MM.1S (cell line): Measurements from ENCODE around the gene SYNE3.

Experiments
- DNase-seq: peaks from one replicate; pipeline ENCODE4 v3.0.0-alpha.2; 2015
- H2AFZ ChIP-seq: fragments of 300-600 bp; sonication (generic); 2 replicates; pipeline ENCODE4 v1.6.0; 2016; ENCODE audit warnings: antibody characterized with exemption, low read length
- H3F3A ChIP-seq: fragments of 300-600 bp; sonication (generic); 2 replicates; pipeline ENCODE4 v1.6.1; 2016; ENCODE audit warnings: mild to moderate bottlenecking, antibody characterized with exemption, low read length, moderate library complexity, mixed read lengths; ENCODE audit not compliant: insufficient read depth
- H3K27ac ChIP-seq: fragments of 300-600 bp; sonication (generic); 2 replicates; pipeline ENCODE4 v1.5.1; 2016; ENCODE audit warnings: mild to moderate bottlenecking, low read length
- H3K27me3 ChIP-seq: fragments of 300-600 bp; sonication (generic); replicated peaks from 2 replicates; pipeline ENCODE4 v1.6.0; 2016; ENCODE audit warnings: low read length; ENCODE audit not compliant: insufficient read depth
- H3K36me3 ChIP-seq: fragments of 300-600 bp; sonication (generic); replicated peaks from 2 replicates; pipeline ENCODE4 v1.6.1; 2016; ENCODE audit warnings: mild to moderate bottlenecking, low read length, mixed read lengths; ENCODE audit not compliant: insufficient read depth
- H3K4me1 ChIP-seq: fragments of 300-600 bp; sonication (generic); 2 replicates; pipeline ENCODE4 v1.6.1; 2016; ENCODE audit warnings: low read length, mixed read lengths
- H3K4me2 ChIP-seq: fragments of 300-600 bp; sonication (generic); 2 replicates; pipeline ENCODE4 v1.6.0; 2016; ENCODE audit warnings: low read depth, low read length
- H3K4me3 ChIP-seq: fragments of 300-600 bp; sonication (generic); 2 replicates; pipeline ENCODE4 v1.5.1; 2016; ENCODE audit warnings: low read length, mixed read lengths
- H3K79me2 ChIP-seq: fragments of 300-600 bp; sonication (generic); 2 replicates; pipeline ENCODE4 v1.6.1; 2016; ENCODE audit warnings: mixed run types, low read length, mixed read lengths
- H3K9ac ChIP-seq: fragments of 300-600 bp; sonication (generic); 2 replicates; pipeline ENCODE4 v1.6.1; 2016; ENCODE audit warnings: low read length, mixed read lengths
- H3K9me2 ChIP-seq: fragments of 300-600 bp; sonication (generic); replicated peaks from 2 replicates; pipeline ENCODE4 v1.6.1; 2016; ENCODE audit warnings: mild to moderate bottlenecking, low read length, mixed read lengths; ENCODE audit not compliant: insufficient read depth
- H3K9me3 ChIP-seq: fragments of 300-600 bp; sonication (generic); replicated peaks from 2 replicates; pipeline ENCODE4 v1.6.1; 2016; ENCODE audit warnings: mild to moderate bottlenecking, low read length, mixed read lengths; ENCODE audit not compliant: insufficient read depth
- H4K20me1 ChIP-seq: fragments of 300-600 bp; sonication (generic); 2 replicates; pipeline ENCODE4 v1.6.1; 2016; ENCODE audit warnings: mild to moderate bottlenecking, low read length, moderate library complexity, mixed read lengths; ENCODE audit not compliant: insufficient read depth
- CTCF ChIP-seq: fragments of 300-600 bp; sonication (generic); IDR thresholded peaks from 2 replicates; pipeline ENCODE4 v1.5.1; 2016; ENCODE audit warnings: antibody characterized with exemption, low read length, mixed read lengths
- EZH2 ChIP-seq: fragments of 300-600 bp; sonication (generic); optimal IDR thresholded peaks from 2 replicates; pipeline ENCODE3; 2017; ENCODE audit warnings: low read depth, mild to moderate bottlenecking, antibody characterized with exemption, low read length, mixed read lengths
- EZH2phosphoT487 ChIP-seq: fragments of 300-600 bp; sonication (generic); IDR thresholded peaks from 2 replicates; pipeline ENCODE4 v1.6.1; 2018; ENCODE audit warnings: antibody characterized with exemption, low read length

The SYNE3 gene

GRCh38 chr14:95488376-95489213 is 27.9 kb downstream of the SYNE3 start:
- no peak for DNase-seq
- Histone ChIP-seq H3K79me2 (peaks cover 83% of the 10 kb centered on the region), H3K4me3 (no peak overlapping the region)

GRCh38 chr14:95487669-95488084 is 28.8 kb downstream of the SYNE3 start:
- Histone ChIP-seq H3K9me3 (no peaks in the 10 kb centered on the region), H3K27me3 (no peaks in the 10 kb centered on the region), H3K9me2 (no peaks in the 10 kb centered on the region), H3K36me3 (no peaks in the 10 kb centered on the region), H3K4me2 (peak overlapping the region; percentile 71), H3K4me1 (peaks cover 39% of the 10 kb centered on the region), H3K4me3 (no peak overlapping the region; the same call in 1 of the 2 replicates), H3F3A (peaks cover 15% of the 10 kb centered on the region), H3K27ac (peak overlapping the region; percentile 94), H3K9ac (peak overlapping the region; percentile 54; the same call in 1 of the 2 replicates), H3K79me2 (peaks cover 83% of the 10 kb centered on the region), H2AFZ (no peak overlapping the region), H4K20me1 (no peaks in the 10 kb centered on the region)
- DNase-seq = no peak
- TF ChIP-seq EZH2phosphoT487 (no peak), EZH2 (no peak), CTCF (no peak)

More at GRCh38 chr14:95488376-95489213, 27.9 kb downstream of the SYNE3 start:
- no peaks in the 10 kb centered on the region for H3K9me3 ChIP-seq
- H3K36me3 ChIP-seq = no peaks in the 10 kb centered on the region
- peaks cover 15% of the 10 kb centered on the region for H3F3A ChIP-seq
- H3K9me2 ChIP-seq = no peaks in the 10 kb centered on the region
- H3K9ac ChIP-seq = no peak overlapping the region; the same call in 1 of the 2 replicates
- H3K4me2 ChIP-seq = peak overlapping the region; percentile 71
- H3K27me3 ChIP-seq = no peaks in the 10 kb centered on the region
- peaks cover 39% of the 10 kb centered on the region for H3K4me1 ChIP-seq
- H3K27ac ChIP-seq = peak overlapping the region; percentile 94
- TF ChIP-seq CTCF = no peak
- H4K20me1 ChIP-seq = no peaks in the 10 kb centered on the region
- H2AFZ ChIP-seq = no peak overlapping the region

- peak overlapping the region; percentile 71 for H3K4me2 ChIP-seq
Measured at GRCh38 chr14:95486875-95487668, 29.4 kb downstream of the SYNE3 start.

More at GRCh38 chr14:95486875-95487668, 29.4 kb downstream of the SYNE3 start:
- no peaks in the 10 kb centered on the region for H3K9me2 ChIP-seq
- no peak overlapping the region; the same call in 1 of the 2 replicates for H3K4me3 ChIP-seq
- peaks cover 15% of the 10 kb centered on the region for H3F3A ChIP-seq
- no peaks in the 10 kb centered on the region for H3K9me3 ChIP-seq
- no peaks in the 10 kb centered on the region for H3K27me3 ChIP-seq
- H3K4me1 ChIP-seq = peaks cover 39% of the 10 kb centered on the region
- H3K27ac ChIP-seq = peak overlapping the region; percentile 94
- H3K36me3 ChIP-seq = no peaks in the 10 kb centered on the region
- peaks cover 81% of the 10 kb centered on the region for H3K79me2 ChIP-seq
- no peaks in the 10 kb centered on the region for H4K20me1 ChIP-seq
- peak overlapping the region; percentile 54; the same call in 1 of the 2 replicates for H3K9ac ChIP-seq
- no peak overlapping the region for H2AFZ ChIP-seq
- DNase-seq = peak; percentile 69
- TF ChIP-seq EZH2phosphoT487 (no peak), CTCF (no peak), EZH2 (no peak)
